ENCODE measurements around the gene RUFY1.

- no peak for TF ChIP-seq CTCF (IDR thresholded peaks at IDR 0.05; ENCODE audit: insufficient read depth, low read length)
- TF ChIP-seq POLR2AphosphoS5 (IDR thresholded peaks at IDR 0.05; ENCODE audit: low read depth) = no peak
- TF ChIP-seq REST (IDR thresholded peaks at IDR 0.05; ENCODE audit: insufficient replicate concordance, low read depth) = no peak
- TF ChIP-seq GABPA (IDR thresholded peaks at IDR 0.05; ENCODE audit: low read depth) = no peak
Measured at GRCh38 chr5:179512452-179513000, 37.8 kb upstream of the RUFY1 start.

Data from HL-60 (cell line).